GM19351 (cell line): ENCODE data around the gene CTCF.
"Not testable (repeated sequence)": the region's sequence is repeated elsewhere in the genome, so short reads cannot be mapped to it uniquely, and the experiment has no call there.

Source experiments
- ATAC-seq: cut with Tn5 transposase; IDR thresholded peaks from one replicate; pipeline ENCODE4 v1.9.1; 2021; ENCODE audit warnings: mild to moderate bottlenecking, moderate library complexity; ENCODE audit not compliant: unreplicated experiment

CTCF gene, protein sequence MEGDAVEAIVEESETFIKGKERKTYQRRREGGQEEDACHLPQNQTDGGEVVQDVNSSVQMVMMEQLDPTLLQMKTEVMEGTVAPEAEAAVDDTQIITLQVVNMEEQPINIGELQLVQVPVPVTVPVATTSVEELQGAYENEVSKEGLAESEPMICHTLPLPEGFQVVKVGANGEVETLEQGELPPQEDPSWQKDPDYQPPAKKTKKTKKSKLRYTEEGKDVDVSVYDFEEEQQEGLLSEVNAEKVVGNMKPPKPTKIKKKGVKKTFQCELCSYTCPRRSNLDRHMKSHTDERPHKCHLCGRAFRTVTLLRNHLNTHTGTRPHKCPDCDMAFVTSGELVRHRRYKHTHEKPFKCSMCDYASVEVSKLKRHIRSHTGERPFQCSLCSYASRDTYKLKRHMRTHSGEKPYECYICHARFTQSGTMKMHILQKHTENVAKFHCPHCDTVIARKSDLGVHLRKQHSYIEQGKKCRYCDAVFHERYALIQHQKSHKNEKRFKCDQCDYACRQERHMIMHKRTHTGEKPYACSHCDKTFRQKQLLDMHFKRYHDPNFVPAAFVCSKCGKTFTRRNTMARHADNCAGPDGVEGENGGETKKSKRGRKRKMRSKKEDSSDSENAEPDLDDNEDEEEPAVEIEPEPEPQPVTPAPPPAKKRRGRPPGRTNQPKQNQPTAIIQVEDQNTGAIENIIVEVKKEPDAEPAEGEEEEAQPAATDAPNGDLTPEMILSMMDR

DNA sequence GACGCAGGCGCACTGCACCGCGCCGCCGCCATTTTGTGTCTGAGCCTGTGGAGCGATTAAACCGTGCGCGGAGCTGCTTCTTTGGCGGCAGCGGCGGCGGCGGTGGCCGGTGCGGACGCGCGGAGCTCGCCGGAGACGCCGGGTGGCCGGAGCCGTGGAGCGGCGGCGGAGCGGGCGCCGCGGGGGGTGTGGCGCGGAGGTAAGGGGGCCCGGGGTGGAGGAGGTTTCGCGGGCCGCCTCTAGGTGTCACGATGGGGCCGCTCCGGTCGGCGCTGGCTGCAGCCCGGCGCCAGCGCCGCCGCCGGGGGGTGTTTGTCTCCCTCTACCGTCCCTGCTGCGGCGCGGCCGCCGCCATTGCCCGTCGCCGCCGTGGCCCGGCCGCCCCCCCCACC is at the start of gene CTCF:
CTCF (plus strand) TSS at position 1 of the 392 bp plus-strand sequence. CDS start 48,307 bp downstream, outside the sequence.
- ATAC-seq, result peak; percentile 43

DNA sequence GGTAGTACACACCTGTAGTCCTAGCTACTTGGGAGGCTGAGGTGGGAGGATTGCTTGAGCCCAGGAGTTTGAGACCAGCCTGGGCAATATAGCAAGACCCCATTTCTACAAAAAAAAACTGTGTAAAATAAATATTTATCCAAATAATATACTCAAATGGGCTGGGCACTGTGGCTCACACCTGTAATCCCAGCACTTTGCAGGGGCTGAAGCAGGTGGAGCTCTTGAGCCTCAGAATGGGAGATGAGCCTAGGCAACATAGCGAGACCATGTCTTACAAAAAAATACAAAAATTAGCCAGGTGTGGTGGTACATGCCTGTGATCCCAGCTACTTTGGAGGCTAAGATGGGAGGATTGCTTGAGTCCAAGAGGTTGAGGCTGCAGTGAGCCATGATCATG is 48.4 kb upstream of the CTCF start:
- ATAC-seq, result not testable (repeated sequence)

DNA sequence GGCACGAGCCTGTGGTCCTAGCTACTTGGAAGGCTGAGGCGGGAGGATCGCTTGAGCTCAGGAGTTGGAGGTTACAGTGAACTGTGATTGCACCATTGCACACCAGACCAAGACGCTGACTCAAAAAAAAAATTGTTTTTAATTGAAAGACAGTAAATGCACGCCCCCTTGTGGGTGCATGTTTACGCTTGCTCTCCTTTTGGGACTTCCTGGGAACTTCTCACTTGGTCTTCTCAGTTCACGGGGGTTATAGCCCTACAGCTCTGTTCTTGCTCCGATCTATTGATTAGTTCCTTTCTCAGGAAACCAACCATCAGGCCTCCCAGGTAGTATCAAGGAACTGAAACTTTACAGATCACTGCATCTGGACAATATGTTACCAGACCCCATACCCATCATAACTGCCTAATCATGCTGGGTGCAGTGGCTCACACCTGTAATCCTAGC is 47.9 kb upstream of the CTCF start:
- peak; percentile 37 for ATAC-seq

DNA sequence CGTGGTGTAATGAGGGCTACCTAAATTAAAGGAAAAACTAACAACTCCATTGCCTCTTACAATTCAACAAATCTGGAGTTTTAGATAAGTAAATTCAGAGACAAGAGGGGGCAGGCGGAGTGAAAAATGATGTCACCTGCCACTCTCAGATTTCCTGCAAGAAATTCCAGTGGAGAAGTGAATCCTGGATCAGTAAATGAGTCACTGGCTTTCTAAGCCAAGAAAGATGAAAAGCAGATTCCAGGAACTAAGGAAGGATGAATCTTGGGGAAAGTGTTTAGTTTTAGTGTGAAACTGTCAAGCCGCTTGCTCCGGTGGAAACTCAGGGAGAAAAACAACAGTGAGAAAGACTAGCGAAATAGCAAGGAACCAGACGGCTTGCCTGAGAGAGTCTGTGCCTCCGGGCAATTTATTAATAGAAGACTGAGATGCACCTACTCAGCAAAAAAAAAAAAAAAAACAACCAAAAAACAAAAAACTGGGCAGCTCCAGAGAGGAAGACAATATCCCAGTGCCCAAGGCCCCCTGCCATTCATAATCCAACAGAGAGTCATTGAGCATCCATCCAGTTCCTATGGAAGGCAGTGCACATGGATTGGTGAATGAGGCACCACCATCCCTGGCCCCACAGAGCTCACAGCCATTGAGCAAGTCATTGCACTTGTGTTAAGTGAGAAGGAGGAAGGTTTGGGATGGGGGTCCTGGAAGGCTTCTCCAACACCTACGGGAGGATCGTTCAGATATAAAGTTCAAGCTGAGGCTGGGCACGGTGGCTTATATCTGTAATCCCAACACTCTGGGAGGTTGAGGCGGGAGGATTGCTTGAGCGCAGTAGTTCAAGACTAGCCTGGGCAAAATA is 45.8 kb upstream of the CTCF start:
- ATAC-seq, result no peak

DNA sequence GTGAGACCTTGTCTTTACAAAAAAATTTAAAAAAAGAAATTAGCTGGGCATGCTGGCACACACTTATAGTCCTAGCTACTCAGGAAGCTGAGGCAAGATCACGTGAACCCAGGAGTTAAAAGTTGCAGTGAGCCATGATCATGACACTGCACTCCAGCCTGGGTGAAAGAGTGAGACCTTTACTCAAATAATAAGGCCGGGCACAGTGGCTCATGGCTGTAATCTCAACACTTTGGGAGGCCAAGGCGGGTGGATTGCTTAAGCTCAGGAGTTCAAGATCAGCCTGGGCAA is 45.2 kb upstream of the CTCF start:
- no peak for ATAC-seq

DNA sequence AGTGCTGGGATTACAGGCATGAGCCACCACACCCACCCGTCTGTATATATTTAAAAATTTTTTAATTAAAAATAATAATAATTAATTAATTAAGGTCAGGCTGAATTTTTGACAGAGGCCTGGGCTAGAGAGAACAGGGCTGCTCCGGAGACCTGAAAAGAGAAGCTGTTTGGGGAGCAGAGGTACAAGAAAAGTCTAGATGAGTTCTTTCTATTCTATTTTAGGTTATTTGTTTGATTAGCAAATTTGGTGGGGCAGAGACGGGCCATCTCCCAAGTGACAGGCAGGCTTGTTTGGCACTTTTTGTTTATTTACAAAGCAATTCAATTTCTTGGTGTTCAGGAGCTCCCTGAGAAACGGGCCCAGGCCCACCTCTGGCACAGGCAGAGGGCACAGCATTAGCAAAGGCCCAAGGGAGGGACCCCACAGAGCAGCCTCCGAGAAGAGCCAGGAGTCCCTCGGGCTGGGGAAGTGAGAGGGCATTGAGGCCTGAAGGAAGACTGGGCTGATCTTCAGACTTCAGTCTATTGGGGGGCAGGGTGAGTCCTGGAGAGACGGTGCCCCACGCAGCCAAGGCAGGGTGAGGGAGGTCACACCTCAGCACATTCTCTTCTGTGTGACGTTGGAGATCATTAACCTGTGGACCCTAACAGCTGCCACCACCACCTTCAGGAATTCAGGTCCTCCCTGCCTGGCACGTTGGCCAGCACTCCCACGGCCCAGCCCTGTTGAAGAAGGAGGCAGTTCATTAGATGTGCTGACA is 44.5 kb upstream of the CTCF start:
- no peak for ATAC-seq

DNA sequence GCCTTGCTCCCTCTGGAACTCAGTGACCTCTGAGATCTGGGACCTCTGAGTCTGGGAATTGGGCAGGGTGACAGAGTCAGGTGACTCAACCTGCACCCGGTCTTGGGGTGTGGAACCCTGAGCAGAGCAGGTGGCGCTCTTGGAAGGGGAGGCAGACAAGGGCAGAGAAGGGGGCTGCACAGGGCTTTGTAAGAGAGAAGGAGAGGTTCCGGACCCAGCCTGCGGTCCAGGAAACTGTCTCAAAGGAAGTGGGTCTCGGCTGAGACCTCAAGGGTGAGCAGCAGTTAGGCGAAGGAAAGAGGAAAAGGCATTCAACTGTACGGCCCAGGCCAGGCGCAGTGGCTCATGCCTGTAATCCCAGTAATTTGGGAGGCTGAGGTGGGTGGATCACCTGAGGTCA is 43.6 kb upstream of the CTCF start:
- no peak for ATAC-seq

DNA sequence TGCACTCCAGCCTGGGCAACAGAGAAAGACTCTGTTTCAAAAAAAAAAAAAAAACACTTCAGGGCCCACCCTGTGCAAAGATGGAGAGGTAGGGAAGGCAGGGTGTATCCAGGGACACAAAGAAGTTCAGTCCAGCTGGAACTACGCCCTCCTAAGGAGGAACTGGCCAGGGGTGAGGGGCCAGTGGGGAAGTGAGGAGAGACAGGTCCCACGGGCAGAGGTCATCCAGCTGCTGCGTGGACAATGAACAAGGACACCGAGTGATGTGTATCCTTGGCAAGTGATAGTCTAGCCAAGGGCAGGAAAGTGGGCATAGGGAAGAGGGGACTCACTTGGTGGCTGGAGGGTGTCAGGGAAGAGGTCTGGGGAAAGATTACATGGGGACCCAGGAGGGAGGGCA is 43.1 kb upstream of the CTCF start:
- ATAC-seq, result no peak

DNA sequence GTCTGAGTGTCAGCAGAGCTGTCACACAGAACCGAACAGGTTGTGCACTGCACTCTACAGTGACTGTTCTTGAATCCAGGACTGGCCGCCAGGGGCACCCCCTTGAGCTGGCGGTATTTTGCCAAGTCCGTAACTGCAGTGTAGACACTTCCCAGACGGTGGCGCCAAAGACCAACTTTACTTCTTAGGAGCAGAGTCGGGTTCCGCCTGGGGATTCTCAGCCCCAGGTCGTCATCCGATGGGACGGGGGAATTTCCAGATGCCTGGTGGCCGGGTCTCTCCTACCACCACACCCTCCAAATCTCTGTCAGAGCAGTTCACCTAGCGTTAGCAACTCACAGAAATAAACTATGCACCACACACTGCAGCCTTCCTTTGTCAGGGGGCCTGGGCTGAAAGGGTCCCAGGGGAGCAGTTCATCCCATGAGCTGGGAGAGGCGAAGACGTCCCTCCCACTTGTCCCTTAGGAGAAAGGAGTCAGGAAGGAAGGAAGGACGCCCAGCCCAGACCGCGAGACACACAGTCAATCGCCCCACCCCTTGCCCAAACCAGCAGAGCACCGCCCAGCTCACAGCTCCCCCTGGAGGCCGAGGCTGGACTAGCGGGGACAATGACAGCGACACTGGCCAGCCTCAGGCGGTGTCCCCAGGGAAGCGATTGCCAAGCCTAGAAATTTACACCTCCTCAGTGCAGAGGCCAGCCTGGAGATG is 41.1 kb upstream of the CTCF start:
- peak; percentile 73 for ATAC-seq

DNA sequence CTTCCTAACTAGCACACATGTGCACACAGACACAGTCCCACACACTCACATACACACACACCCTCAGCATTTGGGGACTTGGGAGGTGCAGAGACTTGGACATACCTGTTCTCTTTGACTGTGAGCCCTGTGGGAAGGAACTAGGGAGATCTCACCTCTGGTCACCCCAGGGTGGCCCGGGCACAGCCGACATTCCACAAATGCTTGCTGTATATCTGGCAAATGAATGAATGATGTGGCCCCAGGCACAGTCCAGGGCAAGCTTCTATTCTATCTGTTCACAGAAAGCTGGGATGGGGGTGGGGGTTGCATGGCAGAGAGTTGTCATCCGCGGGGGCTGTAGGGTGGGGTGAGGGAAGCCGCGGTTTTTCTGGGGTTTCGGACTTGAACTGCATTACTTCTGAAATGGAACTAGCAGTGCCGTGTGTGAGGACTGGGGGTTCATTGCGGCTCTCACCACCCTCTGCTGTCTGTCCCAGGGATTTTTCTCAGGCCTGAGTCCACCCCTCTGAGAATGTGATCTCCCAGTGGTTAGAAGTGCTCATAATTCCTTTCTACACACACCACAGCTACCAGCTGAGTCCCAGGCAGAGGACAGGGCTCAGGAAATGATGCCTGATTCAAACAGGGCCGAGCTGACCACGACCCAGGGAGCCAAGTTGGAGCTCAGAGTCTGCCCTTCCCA is 37.0 kb upstream of the CTCF start:
- no peak for ATAC-seq

DNA sequence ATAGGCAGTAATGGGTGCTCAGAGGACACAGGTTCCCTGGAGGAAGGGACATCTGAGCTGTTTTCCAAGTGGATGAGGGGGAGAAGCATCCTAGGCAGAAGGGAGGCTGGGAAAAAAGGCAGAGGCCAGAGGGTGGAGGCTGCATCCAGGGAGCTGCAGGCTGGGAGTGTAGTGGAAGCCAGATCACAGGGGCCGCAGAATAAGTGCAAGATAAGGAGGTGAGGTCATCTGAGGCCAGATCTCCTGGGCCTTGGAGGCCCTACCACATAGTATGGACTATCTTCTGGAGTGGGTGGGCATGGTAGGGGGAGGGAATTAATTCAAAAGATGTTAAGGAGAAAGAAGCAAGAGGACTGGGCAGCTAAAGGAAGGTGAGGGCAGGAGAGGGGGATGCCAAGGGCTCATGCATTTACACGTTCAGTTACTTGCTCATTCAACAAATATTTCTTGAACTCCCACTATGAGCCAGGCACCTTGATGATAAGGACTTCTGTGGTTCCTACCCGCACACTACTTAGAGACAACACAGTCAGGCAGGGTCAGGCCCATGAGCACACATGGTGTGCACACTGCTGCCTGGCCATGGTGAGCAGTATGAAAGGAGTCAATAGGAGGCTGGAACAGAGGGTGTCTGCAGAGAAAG is 36.1 kb upstream of the CTCF start:
- ATAC-seq, result no peak

DNA sequence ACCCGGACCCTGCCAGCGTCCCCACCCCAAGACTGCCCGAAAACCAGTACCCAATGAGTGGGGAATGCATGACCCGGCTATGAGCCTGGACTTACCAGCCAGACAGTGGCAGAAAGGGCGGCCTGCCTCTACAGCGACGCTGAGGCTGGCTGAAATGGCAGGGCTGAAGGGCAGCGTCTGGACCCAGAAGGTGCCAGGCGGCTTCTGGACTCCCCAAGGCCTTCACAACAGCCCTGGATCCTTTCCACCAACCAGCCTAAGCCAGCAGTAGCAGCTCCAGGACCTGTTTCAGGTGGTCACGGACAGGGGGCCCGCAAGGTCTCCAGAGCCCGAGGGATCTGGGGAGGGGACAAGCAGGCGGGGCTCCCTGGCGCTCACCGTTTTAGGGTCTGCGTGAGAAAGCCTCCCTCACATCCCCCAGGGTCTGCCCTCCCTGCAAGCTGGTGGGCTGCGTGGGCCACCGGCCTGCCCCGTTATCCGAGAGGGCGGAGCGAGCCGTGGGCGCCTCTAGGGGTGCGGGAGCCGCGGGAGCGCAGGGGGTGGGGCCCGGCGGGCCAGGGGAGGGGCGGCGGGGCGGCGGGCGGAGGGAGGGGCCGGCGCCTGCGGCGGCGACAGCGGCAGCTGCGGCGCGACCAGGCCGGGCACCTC is 34.0 kb upstream of the CTCF start, which contains the start of gene RIPOR1:
RIPOR1 (plus strand) TSS at position 608 of the 648 bp plus-strand sequence. CDS start 9,618 bp downstream, outside the sequence.
- peak; percentile 34 for ATAC-seq

DNA sequence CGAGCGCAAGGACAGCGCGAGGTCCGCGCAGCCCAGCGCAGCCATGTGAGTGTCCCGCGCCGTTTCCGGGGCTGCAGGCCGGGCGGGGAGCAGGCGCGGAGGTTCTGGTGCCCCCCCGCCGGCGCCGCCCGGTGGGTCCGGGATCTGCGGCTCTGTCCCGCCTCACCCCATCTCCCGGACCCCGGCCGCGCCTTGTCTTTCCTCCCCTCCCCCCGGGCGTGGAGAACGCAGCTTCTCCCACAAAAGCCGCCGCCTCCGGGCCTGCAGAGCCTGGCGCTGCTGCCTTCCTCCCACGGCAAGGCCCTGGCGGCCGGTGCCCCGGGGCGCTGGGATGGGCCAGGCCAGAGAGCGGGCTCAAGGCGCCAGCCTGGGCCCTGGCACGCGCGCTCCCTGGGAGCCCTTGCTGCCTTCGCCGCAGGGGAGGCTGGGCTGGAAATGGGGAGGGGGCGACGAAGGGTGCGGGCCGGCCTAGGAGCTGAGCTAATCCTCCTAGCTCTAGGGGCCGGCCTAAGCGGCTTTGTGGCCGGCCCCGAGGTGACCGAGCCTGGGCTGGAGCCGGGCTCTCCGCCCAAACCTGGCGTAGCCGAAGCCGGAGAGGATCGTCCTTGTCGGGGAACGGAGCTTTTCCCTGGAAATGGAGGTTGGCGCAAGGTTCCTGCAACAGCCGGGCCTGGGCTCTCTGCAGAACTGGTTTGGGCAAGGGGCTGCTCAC is 33.3 kb upstream of the CTCF start:
- peak; percentile 39 for ATAC-seq

DNA sequence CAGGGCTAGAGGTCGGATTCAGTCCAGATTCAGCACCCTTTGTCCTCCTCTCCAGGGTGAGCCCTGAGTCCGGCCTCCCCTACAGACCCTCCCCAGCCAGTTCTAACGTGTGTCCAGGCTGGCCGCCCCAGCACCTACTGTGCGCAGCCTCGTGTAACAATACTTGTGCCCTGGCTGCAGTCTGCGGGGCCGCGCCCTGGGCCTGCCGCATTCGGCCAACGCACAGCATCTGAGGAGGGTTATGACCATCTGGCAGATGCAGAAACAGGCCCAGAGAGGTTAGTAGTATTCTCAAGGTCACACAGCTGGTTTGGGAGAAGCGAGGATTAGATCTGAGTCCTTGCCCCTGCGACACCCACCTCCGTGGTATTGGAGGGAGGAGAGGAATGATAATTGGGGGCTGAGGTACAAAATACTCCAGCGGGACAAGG is 32.7 kb upstream of the CTCF start:
- no peak for ATAC-seq

DNA sequence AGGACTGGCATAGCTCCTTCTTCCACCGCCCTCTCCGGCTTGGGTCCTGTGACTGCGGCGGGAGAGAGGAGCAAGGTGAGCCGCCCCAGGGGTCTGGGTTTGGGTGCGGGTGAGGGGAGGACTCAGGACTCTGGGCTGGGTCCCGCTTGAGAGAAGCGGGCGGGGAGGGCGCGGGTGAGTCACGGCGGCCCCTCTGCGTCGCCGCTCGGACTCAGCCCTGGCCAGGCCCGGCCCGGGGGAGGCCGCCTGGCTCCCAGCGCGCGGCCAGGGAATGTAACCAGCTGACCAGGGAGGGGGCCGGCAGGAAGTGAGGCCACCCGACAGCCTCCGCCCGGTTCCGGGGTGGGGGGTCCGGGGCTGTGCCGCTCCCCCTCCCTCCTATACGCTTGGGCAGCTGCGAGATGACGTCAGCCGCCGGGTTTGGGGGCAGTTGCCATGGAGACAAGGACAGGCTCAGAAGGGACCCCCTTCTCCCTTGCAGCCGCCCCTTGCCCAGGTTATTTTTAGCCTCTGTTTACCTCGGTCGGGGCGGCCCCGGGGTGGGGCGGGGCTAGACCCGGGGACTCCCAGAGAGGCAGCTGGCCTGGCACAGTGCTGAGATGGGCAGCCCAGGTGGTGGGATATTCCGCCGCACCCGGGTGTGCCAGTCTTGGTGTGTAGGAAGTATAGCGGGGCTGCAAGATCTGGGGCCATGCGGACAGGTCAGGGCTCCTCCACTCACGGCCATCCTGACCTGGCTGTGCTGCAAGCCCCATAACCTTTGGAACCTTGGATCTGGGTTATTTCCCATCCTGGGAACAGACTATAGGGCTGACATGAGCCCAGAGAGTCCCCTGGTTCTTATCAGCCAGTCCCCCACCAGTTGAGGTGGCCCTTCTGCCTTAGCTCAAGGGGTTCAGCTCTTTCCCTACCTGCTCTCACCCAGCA is 32.0 kb upstream of the CTCF start:
- no peak for ATAC-seq

DNA sequence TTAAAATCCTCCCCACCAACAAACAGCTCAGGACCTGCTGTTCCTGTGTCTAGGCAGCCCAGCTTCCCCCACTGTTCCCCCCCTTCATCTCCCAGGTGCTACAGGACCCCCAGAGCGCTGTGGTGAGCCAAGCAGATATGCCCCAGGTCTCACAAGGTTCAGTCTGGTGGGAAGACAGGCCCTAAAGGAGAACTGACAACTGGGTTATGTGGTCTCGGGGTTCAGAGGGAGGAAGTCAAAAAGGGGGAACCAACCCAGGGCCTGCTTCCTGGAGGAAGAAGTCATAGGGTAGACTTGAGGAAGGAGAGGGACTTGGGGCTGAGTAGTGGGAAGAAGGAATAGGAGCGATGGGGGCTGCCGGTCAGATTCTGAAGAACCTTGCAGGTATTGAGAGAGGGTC is 31.1 kb upstream of the CTCF start:
- ATAC-seq, result no peak
